Epithelial cell of proximal tubule (primary cell): ENCODE measurements around the gene KIAA1549. TPM values are rescaled to one million over a fixed set of nuclear protein-coding genes. Genes with fewer than 3 reads are reported as not detected.

Source experiments
- DNase-seq: peaks from one replicate; pipeline ENCODE4 v3.0.0-alpha.2; 2011; ENCODE audit warnings: low read depth
- H3K4me3 ChIP-seq: 2 replicates; pipeline ENCODE4 v1.5.1; 2011; ENCODE audit warnings: low read depth, mild to moderate bottlenecking, low read length
- total RNA-seq: library from RNA; depleted of rRNA; stranded (reverse); fragments of >200 nt; gene quantifications from 2 replicates; pipeline ENCODE4 v1.2.3, GENCODE V29; 2015
- TF ChIP-seq, protein P1 (sequence below): conservative IDR thresholded peaks from 2 replicates; pipeline ENCODE4 v1.5.1; 2012; ENCODE audit warnings: low read depth, mild to moderate bottlenecking, low read length

The KIAA1549 gene
- total RNA-seq, 1 donor from 2014 or later: 1.8 TPM

DNA sequence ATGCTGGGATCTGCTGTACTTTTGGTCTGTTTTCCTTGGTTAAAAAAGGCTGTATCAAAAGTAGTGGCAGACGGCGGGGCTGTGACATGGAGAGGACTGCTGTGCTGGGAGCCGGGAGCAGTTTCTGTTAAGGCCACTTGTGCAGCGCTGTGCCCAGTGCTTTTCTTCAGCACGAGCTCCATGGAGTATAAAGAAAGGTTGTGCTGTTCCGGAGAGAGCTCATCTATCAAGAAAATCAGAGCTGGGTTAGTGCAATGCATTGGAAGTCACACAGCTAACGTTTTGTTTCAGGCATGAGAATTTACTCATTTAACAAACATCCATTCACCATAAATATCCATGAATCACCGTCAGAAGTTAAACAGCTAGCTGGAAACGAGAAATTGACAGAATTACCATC lies 62.0 kb downstream of the KIAA1549 start:
- TF ChIP-seq, protein P1, sequence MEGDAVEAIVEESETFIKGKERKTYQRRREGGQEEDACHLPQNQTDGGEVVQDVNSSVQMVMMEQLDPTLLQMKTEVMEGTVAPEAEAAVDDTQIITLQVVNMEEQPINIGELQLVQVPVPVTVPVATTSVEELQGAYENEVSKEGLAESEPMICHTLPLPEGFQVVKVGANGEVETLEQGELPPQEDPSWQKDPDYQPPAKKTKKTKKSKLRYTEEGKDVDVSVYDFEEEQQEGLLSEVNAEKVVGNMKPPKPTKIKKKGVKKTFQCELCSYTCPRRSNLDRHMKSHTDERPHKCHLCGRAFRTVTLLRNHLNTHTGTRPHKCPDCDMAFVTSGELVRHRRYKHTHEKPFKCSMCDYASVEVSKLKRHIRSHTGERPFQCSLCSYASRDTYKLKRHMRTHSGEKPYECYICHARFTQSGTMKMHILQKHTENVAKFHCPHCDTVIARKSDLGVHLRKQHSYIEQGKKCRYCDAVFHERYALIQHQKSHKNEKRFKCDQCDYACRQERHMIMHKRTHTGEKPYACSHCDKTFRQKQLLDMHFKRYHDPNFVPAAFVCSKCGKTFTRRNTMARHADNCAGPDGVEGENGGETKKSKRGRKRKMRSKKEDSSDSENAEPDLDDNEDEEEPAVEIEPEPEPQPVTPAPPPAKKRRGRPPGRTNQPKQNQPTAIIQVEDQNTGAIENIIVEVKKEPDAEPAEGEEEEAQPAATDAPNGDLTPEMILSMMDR: no peak
- H3K4me3 ChIP-seq: no peak overlapping the region
- DNase-seq: no peak

DNA sequence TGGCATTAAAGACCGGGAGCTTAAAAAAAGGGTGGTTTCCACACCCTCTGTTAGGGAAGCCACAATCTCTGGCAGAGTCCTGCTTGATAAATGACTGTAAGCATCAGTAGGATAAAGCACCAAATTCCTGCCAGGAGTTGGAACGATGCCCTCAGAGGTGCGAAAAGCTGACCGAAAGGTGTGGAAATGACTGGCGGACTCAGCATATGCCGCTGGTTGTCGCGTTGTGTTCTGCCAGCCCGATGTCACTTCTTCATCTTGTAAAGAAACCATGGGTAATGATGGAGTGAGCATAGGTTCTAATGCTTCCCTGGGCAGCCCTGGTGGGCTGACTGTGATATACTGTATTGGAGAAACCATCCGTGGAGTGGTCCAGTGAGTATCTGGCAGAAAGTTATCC lies 62.4 kb downstream of the KIAA1549 start:
- TF ChIP-seq, protein P1: no peak
- DNase-seq: no peak
- no peak overlapping the region for H3K4me3 ChIP-seq

DNA sequence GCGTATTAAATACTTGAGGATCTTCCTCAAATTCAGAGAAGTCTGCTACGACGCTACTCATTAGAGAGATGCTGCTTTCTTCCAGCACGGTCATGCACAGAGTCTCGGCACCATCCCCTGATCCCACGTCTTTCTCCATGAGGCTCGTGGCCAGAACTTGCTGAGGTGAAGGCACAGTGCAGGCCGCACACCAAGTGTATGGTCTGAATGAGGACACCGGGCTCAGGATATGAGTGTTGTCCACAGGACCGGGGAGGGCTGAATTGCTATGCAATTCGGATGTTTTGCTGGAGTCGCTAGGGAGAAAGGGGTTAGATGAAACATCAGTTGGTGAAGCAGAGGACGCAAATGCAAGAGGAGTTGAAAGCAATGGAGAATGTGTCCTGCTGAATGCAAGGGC lies 63.0 kb downstream of the KIAA1549 start:
- no peak overlapping the region for H3K4me3 ChIP-seq
- DNase-seq: no peak
- TF ChIP-seq, protein P1: no peak

DNA sequence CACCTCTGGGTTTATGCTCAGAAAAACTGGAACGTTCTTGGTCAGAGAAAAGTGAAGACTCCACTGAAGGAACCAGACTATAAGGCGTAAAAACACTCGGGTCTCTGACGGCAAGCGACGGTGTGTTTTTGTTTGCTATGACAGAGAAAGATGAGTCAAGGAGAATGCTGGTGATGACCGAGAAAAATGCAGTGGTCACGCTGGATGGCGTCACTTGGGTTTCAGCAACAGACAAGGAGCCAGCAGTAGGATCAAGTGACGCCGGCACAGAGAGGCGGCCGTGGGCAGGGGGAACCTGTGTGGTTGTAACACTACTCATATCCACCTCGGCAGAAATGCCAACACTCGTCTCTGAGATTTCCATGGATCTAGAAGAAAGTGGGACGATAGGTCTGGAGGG lies 63.4 kb downstream of the KIAA1549 start:
- TF ChIP-seq, protein P1: no peak
- no peak for DNase-seq
- H3K4me3 ChIP-seq: no peak overlapping the region

DNA sequence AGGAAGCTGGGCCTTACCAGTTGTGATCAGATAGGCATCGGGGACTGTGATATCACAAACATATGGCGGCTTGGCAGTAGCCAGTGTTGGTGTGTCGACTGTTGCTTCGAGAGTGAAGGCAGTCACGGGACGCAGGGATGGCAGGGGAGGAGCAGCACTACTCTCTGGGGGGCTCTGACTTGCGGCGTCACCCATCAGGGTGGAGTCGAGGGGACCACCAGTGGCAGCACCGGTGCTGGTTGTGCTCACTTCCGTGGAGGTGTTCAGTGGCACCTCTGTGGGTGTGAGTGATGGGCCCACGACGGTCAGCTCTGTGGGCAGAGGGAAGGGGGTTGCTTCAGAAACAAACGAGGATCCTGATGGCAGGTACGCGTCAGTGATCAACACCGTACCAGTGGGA lies 64.5 kb downstream of the KIAA1549 start:
- no peak overlapping the region for H3K4me3 ChIP-seq
- TF ChIP-seq, protein P1: no peak
- DNase-seq: no peak

DNA sequence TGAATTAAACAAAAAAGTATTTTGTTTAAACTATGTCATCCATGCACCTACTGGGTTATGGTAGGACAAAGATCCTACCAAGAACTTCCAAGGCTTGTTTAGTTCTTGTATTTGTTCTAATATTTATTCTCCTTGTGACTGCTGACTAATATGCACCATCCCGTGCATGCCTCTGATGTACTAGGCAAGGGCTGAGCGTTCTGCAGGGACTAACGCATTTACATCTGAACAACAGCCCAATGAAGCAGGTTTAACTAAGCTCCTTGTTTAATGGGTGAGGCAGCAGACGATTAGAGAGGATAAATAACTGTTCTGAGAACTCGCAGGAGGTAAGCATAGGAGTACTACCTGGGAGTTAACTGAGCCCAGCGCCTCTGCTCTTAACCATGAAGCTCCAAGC lies 64.9 kb downstream of the KIAA1549 start:
- DNase-seq: no peak
- TF ChIP-seq, protein P1: no peak
- H3K4me3 ChIP-seq: no peak overlapping the region

DNA sequence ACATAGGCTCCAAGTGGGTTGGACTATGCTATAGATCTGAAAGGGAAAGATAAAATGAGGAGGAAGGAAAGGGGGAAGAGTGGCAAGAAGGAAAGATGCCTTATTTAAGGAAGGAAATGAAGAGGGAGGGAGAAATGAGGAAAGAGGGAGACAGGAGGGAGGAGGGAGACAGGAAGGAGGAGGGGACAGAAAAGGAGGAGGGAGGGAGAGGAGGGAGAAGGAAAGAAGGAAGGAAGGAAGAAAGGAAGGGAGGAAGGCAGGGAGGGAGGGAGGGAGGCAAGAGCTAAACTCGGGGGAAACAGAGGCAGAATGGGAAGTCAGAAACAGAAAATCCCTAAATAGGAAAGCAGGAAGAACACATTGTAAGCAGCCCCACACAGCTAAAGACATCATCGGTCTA lies 67.4 kb downstream of the KIAA1549 start:
- DNase-seq: no peak
- TF ChIP-seq, protein P1: no peak
- H3K4me3 ChIP-seq: no peak overlapping the region
